GM21447 (cell line): ENCODE results near the gene NPAT.

Source experiments
- ATAC-seq: cut with Tn5 transposase; IDR thresholded peaks from one replicate; pipeline ENCODE4 v1.9.1; 2021; ENCODE audit not compliant: unreplicated experiment

Gene NPAT

GRCh38 chr11:108222574-108223347 is at the start of gene NPAT, which contains the start of gene ATM:
NPAT (minus strand) TSS chr11:108222638; CDS start chr11:108222536, 102 bp downstream.
ATM (plus strand) TSS chr11:108223067; CDS start chr11:108227625, 4,558 bp downstream.
- ATAC-seq = peak; percentile 74

- no peak for ATAC-seq
These were observed 47.1 kb upstream of the NPAT start for GRCh38 chr11:108269583-108269982.

GRCh38 chr11:108253176-108253575 is 30.7 kb upstream of the NPAT start:
- ATAC-seq = no peak

- no peak for ATAC-seq
These were observed 24.4 kb upstream of the NPAT start for GRCh38 chr11:108246885-108247284.

- no peak for ATAC-seq
These were observed 23.9 kb upstream of the NPAT start for GRCh38 chr11:108246308-108246707.

GRCh38 chr11:108242422-108242821 is 20.0 kb upstream of the NPAT start:
- no peak for ATAC-seq

GRCh38 chr11:108241330-108242037 is 19.0 kb upstream of the NPAT start:
- ATAC-seq = no peak

GRCh38 chr11:108239076-108239475 is 16.6 kb upstream of the NPAT start:
- no peak for ATAC-seq

- ATAC-seq = peak; percentile 56
These were observed 14.6 kb upstream of the NPAT start for GRCh38 chr11:108237058-108237481.

- no peak for ATAC-seq
These were observed 13.2 kb upstream of the NPAT start for GRCh38 chr11:108235633-108236032.

- ATAC-seq = no peak
These were observed 12.8 kb upstream of the NPAT start for GRCh38 chr11:108235192-108235591.

- no peak for ATAC-seq
These were observed 11.0 kb upstream of the NPAT start for GRCh38 chr11:108233277-108233945.

- no peak for ATAC-seq
These were observed 5.8 kb upstream of the NPAT start for GRCh38 chr11:108228251-108228650.

GRCh38 chr11:108226036-108226435 is 3.6 kb upstream of the NPAT start:
- ATAC-seq = no peak

GRCh38 chr11:108224911-108225786 is 2.7 kb upstream of the NPAT start:
- ATAC-seq = no peak

GRCh38 chr11:108224366-108224765 is 1.9 kb upstream of the NPAT start:
- no peak for ATAC-seq

- peak; percentile 29 for ATAC-seq
These were observed 1.1 kb upstream of the NPAT start for GRCh38 chr11:108223348-108224149.

GRCh38 chr11:108221911-108222573 is 396 bp downstream of the NPAT start:
- ATAC-seq = peak; percentile 3

- ATAC-seq = no peak
These were observed 1.1 kb downstream of the NPAT start for GRCh38 chr11:108221371-108221770.
